Activated T-cell treated with anti-CD3 and anti-CD28 coated beads for 1 hour (primary cell): ENCODE data around the gene IRX5.

ENCODE experiments used
- DNase-seq: peaks from one replicate; pipeline ENCODE4 v3.0.0-alpha.2; 2020; ENCODE audit warnings: low read depth

The IRX5 gene

GRCh38 chr16:54930005-54930868, at the start of gene IRX5:
IRX5 (plus strand) TSS chr16:54930865; CDS start chr16:54931199, 334 bp downstream.
- no peak for DNase-seq

- DNase-seq = no peak
Measured at GRCh38 chr16:54882556-54882955, 48.1 kb upstream of the IRX5 start.

GRCh38 chr16:54883358-54883757, 47.3 kb upstream of the IRX5 start:
- no peak for DNase-seq

GRCh38 chr16:54886078-54886477, 44.6 kb upstream of the IRX5 start:
- DNase-seq = no peak

DNA sequence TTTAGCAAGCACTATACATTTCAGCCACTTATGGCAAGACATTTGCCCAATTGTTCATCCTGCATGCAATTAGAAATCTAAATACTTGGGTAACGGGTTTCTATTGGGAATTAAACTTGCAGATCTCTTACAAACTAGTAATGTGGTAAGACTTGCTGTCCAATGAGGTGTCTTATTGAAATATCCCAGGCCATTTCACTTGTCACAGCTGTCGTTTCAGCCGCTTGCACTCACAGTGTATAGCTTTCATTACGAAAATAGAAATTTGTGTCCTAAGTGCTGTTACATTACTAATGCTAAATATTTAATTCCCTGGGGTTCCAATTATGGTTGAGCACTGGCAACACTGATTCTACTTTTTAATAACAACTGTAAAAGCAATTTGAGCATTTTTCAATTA, 40.3 kb upstream of the IRX5 start:
- DNase-seq = no peak

DNA sequence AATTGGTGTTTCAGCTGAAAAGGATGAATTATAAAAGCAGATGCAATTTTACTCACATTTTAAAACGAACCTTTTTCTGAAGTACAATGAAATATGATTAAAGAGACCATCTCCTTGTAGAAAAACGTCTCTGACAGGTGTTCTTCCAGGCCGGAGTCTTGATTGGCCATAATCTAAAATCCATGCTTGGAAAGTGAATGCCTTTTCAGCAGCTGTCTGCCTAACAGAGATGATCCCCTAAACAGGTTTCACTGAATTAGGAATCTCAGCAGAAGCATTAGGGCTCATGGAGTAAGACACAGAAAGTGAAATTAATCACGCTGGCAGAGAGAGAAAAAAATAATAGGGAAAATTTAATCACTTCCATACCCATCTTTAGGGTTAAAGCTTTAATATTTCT, 39.3 kb upstream of the IRX5 start:
- no peak for DNase-seq

GRCh38 chr16:54892981-54893380, 37.7 kb upstream of the IRX5 start:
- no peak for DNase-seq

DNA sequence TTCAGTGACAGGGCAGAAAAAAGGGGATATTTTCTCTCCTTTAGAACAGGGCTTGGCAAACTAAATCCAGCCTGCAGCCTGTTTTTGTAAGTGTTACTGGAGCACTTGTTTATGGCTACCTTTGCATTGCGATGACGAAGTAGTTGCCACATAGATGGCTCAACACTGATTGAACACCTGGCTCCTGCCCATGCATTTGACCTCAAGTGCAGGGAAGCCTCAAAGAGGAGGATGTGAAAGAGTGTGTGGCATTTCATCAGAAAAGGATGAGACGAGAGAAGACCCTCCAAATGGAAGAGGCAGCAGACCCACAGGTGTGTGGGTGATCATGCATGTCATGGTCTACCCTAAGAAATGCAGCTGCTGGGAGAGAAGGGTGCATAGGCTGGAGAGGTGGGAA, 32.7 kb upstream of the IRX5 start:
- DNase-seq = no peak

GRCh38 chr16:54901606-54902005, 29.1 kb upstream of the IRX5 start:
- no peak for DNase-seq

GRCh38 chr16:54903047-54903446, 27.6 kb upstream of the IRX5 start:
- no peak for DNase-seq

GRCh38 chr16:54911079-54911478, 19.6 kb upstream of the IRX5 start:
- DNase-seq = no peak

DNA sequence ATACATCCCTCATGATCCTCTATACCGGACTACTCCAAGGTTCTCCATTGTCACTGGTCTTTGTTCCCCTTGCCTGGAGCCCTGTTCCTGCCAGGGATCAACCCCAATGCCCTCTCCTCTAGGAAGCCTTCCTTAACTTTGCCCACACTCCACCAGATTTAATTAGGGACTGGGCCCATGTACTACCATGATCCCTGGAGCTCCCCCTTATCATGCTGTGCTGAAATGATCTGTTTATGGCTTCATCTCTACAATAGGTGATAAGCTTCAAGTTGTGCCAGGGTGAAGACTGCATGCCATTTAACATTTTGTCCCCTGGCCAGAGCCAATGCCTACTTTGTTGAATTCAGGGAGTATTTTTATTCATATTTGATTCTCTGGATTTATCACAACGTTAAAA, 17.9 kb upstream of the IRX5 start:
- DNase-seq = no peak

GRCh38 chr16:54921206-54921824, 9.3 kb upstream of the IRX5 start:
- no peak for DNase-seq

- no peak for DNase-seq
Measured at GRCh38 chr16:54923055-54923473, 7.6 kb upstream of the IRX5 start.

- DNase-seq = no peak
Measured at GRCh38 chr16:54923988-54924387, 6.7 kb upstream of the IRX5 start.

DNA sequence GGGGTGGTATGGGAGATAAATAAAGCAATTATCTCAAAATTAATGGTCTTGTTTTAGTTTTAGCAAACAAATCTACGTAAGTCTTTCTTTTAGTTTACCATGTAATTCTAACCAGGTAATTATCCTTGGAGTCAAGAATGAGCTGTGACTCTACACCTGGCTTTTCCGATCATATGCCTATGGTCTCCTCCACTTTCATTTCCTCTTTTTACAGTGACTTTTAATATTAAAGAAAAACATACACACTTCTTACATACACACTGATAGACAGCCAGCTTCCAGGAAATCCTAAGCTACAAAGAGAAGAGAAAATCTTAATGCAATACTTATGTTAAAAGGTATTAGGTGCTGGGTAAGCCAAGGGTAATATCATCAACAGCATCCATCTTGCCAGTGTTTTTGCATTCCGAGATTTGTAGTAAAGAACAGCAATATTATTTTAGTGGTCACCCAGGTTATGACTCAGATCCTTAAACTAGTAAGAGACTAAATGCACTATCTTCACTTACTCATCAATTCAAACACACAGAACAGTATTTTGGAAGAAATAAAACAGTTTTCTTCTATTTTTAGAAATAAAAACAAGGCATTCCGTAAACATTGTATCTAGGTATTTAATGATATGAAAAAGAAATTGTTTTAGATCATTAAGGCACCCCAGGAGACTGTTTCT, 4.4 kb upstream of the IRX5 start:
- DNase-seq = no peak

GRCh38 chr16:54927125-54928015, 3.3 kb upstream of the IRX5 start:
- no peak for DNase-seq

- no peak for DNase-seq
Measured at GRCh38 chr16:54928016-54928356, 2.7 kb upstream of the IRX5 start.

DNA sequence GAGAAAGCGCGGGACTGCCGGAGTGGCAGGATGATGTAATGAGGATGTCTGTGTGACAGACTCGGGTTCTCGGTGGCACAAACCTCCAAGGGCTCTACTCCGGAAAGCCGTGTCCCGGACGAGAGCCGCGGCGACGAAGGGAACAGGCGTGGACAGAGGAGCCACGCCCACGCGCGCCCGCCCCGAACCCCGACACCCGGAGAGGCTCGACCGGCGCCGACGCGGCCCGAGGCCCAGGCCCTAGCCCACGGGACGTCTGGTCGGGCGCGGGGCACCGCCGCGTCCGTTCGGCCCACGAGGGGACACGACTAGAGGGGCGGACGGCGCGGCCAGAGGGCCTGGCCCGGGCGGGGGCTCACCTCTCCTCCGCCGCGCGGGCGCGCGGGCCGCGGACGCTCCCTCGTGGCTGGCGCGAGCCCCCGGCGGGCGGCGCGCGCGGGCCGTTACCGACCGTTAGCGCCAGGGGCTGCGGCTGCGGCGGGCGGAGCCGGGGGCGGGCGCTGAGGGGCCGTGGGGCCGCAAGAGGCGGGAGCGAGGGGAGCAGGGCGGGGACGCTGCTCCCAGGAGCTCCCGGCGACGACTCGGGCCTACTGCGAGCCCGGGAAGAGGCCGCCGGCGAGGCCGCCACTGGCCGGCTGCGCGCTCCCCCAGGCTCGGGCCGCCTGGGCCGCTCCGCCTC, 2.1 kb upstream of the IRX5 start:
- no peak for DNase-seq

DNA sequence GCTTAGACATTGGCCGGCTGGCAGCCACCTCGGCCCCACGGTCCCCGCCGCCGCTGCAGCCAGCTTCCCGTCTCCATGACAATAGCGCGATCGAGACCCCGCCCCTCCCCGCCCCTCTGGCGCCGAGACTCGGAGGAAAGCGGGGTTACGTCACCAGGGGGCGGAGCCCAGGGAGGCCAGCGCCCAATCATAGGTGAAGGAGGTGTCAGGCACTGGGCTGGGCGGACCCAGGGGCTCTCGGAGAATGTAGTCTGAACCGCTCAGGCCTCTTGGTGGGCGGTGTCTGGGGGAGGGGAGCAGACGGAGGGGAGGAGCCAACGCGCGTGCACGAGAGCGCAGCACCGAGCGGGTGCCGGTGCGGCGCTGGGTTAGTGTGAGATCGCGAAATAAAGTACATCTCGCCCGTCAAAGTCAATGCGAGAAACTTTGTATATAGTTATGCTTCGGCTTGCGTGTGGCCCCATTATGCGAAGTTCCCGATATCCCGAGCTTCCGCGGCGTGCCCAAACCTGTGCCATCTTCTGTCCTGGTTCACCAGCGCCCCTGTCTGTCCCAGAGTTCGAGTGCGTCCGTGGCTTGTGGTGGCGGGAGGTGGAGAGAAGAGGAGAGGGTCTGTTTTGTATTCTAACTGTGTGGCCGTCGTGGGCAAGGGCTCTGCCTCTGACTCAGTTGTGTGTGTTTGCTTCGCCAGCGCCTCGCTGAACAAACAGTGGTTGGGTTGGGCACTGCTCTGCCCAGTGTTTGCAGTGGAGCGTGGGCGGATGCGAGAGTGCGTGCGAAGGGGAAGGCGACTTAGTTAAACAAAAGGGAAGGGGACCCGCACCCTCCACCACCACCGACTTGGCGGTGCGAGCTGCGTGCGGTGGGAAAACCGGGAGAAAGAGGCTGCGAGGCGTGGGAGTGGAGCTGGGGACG, 1.3 kb upstream of the IRX5 start:
- peak; percentile 90 for DNase-seq

GRCh38 chr16:54930869-54931119, 129 bp downstream of the IRX5 start:
- DNase-seq = no peak
